A204.1 (cell line): Measurements from ENCODE around the gene PGAP3.

Experiments
- FAIRE-seq: peaks from 2 replicates; lab custom pipeline; 2012; peaks lifted over from hg19 to GRCh38; lab: Jason Lieb, UNC

The PGAP3 gene

DNA sequence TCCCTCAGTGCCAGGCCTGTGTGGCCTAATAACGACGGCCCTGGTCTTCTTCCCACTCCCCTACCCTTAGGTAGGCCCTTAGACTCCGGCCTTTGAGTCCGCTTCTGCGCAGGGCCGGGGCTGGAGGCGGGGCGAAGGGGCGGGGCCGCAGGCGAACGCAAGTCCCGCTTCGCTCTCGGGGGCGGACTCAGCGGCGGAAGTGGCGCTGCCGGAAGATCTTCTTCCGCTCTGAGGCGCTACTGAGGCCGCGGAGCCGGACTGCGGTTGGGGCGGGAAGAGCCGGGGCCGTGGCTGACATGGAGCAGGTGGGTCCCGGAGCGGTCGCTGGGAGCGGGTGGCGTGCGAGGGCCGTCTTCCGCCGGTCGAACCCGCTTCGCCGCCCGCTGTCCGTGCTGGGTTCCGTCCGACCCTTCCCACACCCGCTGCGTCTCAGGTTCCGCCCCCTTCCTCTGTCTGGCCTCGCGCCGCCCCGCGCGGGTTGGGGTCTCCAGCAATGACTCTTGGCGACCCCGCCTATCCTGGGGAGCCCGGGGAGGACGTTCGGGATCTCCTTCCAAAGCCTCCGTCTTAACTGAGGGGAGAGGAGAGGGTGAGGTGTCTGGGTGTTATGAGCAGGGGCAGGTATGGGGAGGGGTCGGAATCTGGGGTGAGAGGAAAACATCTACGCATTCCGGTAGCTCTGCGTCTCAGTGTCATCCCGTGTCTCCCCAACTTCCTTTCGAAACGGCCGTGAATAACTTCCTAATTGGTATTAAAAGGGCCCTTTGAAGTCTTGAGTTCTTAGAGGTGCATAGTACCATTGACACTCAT, 50.7 kb downstream of the PGAP3 start, which contains the start of gene STARD3:
Gene STARD3 (plus strand): TSS at position 218 of the 810 bp plus-strand sequence. CDS start 16,388 bp downstream, outside the sequence.
- no peak for FAIRE-seq

GRCh38 chr17:39636587-39636926, 51.3 kb downstream of the PGAP3 start:
- no peak for FAIRE-seq

DNA sequence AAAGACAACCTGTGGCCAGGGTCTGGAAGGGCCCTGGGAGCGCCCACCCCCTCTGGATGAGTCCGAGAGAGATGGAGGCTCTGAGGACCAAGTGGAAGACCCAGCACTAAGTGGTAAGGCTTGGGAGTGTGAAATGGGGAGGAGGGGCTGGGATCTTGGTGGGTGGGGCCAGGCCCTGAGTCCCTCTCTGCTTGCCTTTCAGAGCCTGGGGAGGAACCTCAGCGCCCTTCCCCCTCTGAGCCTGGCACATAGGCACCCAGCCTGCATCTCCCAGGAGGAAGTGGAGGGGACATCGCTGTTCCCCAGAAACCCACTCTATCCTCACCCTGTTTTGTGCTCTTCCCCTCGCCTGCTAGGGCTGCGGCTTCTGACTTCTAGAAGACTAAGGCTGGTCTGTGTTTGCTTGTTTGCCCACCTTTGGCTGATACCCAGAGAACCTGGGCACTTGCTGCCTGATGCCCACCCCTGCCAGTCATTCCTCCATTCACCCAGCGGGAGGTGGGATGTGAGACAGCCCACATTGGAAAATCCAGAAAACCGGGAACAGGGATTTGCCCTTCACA, 52.2 kb downstream of the PGAP3 start:
- no peak for FAIRE-seq

DNA sequence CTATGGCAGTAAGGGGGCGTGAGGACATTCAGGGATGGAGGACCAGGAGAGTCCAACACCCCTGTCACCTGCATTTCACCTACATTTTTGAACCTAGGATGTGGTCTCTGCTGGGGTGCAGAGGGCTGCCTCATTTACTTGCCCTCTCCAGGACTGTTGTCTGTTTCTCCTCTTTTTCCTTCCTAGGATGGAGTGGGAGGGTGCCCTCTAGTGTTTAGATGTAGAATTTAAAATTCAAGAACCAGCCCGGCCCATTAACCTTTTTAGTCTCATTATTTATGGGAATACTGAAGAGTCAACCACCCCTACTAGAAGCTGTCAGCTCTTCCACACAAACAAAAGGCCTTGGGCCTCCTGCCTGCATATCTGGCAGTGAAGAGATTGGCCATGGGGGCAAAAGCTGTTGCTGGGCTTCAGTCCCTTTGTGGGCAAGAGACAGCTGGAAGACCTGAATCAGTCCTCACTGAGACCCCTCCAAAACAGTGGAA, 53.4 kb downstream of the PGAP3 start:
- peak; percentile 54 for FAIRE-seq

DNA sequence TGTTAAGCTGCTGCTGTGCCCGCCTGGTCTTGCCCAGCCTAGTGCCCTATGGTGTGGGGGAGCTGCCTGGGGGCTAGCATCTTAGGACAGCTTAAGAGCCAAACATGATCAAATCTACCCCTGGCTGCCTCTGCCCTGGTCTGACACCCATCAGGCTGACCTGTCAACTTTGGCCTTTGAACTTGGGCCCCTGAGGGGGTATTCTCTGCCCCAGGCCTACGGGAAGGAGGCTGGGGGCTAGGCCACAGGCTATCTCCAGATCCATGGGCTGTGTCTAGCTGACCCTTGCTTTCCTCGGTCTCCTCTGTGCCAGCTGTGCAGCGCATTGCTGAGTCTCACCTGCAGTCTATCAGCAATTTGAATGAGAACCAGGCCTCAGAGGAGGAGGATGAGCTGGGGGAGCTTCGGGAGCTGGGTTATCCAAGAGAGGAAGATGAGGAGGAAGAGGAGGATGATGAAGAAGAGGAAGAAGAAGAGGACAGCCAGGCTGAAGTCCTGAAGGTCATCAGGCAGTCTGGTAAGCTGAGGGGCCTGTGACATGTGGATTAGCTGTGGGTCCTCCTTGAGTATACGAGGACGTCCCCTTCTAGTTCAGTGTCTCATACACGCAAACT, 54.2 kb downstream of the PGAP3 start:
- FAIRE-seq, result no peak

DNA sequence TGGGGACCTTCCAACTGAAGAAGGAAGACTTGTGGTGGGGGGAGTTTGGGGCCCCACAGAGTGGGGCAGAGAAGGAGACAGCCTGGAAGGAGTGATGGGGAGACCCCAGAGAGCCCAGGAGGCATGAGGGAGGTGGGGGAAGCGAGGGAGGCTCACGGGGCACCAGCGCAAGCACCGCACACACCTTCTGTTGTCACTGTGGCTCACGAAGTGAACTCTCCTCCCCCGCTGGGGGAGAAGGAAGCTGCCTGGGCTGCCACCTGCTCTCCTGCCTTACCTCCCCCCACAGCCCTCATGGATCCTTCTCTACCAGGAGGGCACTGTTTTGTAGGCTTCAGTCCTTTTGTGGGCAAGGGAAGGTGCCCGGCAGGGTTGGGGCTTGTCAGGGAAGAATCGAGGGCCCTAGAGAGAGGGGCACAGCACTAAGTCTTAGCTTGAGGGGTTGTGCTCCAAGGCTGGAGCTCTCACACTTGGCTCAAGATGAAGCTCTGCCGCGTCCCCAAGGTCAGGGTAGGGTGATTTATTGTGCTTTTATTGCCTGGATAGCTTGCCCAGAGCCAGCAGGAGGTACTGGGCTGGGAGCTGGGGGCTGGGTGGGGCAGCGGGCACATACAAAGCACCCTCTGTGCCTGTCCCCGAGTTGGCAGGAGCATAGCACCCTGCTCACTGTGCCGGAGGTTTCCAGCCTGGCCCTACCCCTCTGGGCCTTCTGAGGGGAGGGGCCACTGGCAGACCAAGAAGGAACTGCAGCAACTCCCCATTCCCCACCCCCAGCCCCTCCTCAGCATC, 55.5 kb downstream of the PGAP3 start:
- FAIRE-seq, result no peak

DNA sequence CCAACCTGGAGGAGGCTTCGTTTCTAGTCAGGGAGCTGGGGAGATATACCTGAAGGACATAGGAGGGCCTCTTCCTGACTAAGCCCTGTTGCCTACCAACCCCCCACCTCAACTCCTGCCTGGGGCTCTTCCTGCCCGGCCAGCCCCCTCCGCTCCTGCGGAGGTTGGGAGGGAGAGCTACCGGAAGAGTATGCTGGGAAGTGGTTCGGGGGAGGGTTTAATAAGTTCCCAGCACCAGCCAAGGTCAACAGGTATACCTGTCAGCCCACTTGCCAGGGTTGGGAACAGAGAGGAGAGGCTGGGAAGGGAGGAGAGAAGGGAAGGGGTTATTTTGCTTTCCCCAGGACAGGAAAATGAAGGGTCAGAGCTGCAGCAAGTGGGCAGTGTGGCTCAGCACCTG, 56.5 kb downstream of the PGAP3 start:
- FAIRE-seq, result no peak

- FAIRE-seq, result no peak
Measured at GRCh38 chr17:39629898-39630297, 58.0 kb downstream of the PGAP3 start.

DNA sequence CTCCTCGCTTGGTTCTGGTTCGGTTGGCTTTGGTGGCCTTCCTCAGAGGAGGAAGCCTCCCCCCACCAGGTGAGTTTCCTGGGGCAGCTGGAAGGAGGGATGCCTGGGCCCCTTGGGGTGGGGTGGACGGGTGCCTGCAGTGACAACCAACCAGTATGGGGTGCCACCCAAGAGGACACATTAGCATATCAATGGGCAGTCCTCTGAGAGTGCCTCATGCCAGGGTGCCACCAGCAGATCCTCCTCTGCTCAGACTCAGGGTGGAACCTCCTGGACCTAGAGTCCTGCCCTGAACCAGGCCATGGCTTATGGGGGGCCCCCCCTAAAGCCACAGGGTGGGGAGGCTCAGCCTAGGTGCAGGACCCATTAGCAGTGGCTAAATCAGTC, 58.4 kb downstream of the PGAP3 start:
- no peak for FAIRE-seq

GRCh38 chr17:39628655-39629493, 59.0 kb downstream of the PGAP3 start:
- no peak for FAIRE-seq

DNA sequence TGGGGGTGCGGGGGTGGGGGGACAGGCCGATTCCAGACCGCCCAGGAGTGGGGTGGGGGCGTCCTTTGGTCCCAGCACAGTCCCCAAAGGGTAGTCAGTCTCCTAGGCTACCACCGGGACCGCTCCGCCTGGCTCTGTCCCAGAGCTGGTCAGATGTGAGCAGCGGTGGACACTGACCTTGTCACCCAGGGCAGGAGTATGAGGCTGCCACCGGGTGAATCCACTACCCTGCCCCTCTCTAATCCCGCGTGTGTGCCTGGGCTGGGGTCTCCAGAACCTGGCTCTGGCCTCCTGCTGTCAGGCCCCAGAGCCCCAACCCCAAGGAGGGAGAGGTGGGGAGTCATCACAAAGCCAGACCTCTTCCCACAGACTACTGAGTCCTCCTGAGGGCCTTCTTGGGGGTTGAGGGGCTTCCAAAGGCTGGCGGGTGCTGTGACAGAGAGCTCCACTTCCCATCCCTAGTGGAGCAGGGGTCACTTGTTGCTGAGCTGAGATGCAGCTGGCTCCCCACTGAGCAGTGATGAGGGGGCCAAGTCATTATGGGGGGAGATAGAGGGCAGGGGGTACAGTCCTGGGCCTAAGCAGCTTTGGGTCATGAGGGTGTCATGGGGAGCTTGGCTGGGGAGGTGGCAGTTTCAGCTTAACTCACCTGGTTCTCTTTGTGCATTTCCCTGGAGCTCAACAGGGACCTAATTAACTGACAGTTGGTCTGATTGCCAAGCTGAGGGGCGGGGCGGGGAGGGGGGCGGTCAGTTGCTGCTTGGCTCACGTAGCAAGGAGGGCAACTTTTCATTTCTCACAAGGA, 59.9 kb downstream of the PGAP3 start:
- FAIRE-seq, result no peak

DNA sequence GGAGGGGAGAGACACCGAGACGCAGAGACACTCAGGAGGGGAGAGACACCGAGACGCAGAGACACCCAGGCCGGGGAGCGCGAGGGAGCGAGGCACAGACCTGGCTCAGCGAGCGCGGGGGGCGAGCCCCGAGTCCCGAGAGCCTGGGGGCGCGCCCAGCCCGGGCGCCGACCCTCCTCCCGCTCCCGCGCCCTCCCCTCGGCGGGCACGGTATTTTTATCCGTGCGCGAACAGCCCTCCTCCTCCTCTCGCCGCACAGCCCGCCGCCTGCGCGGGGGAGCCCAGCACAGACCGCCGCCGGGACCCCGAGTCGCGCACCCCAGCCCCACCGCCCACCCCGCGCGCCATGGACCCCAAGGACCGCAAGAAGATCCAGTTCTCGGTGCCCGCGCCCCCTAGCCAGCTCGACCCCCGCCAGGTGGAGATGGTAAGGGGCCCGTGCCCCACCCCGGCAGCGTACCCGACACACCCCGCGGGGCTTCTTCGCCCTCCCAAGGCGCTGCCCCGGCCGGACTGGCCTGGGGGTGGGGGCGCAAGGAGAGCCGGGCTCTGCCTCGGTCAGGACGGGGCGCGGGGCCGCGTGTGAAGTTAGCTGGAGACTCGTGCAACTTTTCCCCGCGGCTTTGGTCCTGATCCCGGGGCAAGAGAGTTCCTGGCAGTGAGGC, 60.7 kb downstream of the PGAP3 start:
- FAIRE-seq, result no peak

DNA sequence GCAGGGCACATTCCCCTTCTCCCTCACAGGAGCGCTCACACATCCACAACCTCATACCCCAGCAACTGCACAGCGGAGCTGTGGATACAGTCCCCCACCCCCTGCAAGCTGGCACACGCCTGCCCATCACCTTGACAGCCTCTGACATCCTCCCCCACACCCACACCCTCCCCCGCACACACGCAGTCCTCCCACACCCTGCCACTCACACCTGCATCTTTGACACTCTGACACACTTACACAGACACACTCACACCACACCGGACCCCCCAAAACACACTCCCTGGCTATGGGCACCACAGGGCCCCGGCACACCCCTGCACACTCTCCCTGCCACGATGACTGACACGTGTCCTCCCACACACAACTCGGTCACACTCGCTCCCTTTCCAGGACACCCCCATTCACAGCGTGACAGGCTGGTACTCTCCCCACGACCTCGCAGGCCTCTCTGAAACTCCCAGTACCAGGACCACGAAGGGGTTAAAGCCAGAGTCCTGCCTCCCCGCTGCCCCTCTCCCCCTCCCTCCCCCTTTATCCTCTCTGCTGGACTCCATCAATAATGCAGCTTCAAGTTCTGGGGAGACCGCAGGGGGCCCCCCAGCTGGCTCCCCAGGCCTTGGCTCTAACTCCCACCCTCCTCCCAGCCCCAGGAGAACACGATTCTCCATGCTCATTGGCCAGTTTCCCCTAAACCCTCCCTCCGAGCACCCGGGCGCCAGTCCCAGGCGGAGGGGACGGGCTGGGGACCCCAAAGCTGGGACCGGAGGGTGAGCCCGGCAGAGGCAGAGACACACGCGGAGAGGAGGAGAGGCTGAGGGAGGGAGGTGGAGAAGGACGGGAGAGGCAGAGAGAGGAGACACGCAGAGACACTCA, 61.4 kb downstream of the PGAP3 start, which contains the start of gene PPP1R1B:
Gene PPP1R1B (plus strand): TSS at position 782 of the 876 bp plus-strand sequence. CDS start 441 bp downstream, outside the sequence.
- no peak for FAIRE-seq

DNA sequence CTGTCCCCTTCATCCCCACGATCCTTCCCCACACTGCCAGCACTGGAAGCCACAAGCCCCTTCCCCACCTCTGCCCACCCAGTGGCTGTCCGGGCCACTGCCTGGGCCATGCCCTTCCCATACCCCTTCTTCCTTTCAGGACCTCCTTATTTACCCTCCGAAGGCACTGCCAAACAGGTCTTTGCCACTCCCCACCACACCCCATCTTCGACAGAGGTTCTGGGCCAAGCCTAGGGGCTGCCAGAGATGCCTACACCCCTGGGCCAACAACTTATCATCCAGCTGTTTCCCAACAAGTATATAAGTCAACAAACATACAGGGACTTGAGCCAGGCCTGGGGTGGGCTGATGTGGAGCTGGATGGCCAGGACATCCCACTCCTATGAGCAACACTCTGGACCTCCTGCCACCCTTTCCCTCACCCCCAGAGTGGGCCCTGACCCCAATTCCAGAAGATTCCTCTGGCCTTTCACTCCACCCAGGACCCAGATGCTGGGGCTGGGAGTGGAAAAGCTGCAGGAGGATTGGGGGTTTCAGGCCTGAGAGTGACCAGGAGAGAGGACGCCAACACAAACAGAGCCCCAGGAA, 62.6 kb downstream of the PGAP3 start:
- no peak for FAIRE-seq

DNA sequence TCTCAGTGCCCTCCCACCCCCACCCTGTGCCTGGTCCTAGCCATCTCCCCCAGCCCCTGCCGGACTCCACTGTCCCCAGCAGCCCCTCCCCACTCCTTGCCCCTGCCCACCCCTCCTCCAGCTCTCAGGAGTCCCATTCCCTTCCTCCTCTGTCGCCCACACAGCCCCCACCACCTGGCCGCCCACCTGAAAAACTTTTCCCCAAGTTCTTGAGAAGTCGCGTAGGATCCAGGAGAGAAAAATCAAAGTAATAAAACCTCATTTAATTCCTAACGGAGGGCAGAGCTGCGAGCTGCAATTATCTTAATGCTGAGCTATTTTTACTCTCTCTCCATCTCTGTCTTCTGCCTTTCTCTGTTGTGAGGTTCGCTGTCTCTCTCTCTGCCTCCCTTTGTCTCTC, 63.5 kb downstream of the PGAP3 start:
- FAIRE-seq, result no peak

DNA sequence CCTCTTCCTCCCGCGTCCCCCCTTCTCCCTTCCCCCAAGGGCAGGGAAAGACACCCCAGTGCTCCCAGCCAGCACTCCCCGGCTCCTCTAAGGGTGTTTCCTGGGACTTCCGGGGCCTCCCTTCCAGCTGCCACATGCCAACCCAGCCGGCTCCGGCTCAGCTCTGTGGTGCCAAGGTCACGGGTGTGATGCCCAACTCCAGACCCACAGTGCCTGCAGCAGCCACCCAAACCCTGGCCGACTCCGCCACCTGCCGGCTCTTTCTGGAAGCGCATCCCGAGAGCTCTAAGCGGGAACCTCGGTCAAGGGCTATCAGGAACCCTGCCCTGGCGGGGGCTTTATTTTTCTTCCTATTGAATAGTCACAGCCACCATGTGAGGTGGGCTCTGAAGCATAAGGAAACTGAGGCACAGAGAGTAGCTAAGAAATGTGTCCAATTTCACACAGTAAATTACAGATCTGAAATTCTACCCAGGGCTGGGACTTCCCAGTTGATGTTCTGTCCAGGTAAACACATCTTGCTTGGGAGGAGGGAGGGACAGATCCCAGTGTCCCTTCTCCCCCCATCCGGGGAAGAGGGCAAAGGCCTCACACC, 64.4 kb downstream of the PGAP3 start:
- FAIRE-seq, result no peak

- no peak for FAIRE-seq
Measured at GRCh38 chr17:39622380-39623006, 65.4 kb downstream of the PGAP3 start.
